HCT116 (cell line): ENCODE measurements around the gene ABCC10. TPM values are rescaled to one million over a fixed set of nuclear protein-coding genes. Genes with fewer than 3 reads are reported as not detected.
A peak's percentile ranks its signal among the peaks of the same experiment; 100 is the strongest.

Source experiments
- ATAC-seq: fragments of 200-7000 bp; cut with Tn5 transposase; 2 replicates; pipeline ENCODE4 v1.9.1; 2020; ENCODE audit warnings: mild to moderate bottlenecking, moderate library complexity
- BruUV-seq: library from RNA; stranded (reverse); fragments of 400-500 nt; replicated peaks from 2 replicates; lab custom pipeline; 2021; lab: Mats Ljungman, UMichigan
- CTCF ChIA-PET: fragments of 300-600 bp; sonication (Branson Sonifier 250); formaldehyde crosslinking; loops from one replicate; lab custom pipeline; 2021; ENCODE audit warnings: antibody characterized with exemption; lab: Charles Lee
- POLR2A ChIA-PET: fragments of 300-600, 350-600 bp; sonication (Branson Sonifier 250); formaldehyde crosslinking; loops from one replicate; lab custom pipeline; 2021; ENCODE audit warnings: antibody characterized with exemption; lab: Charles Lee
- RAD21 ChIA-PET, 2 experiments: fragments of 300-600 bp; sonication (Branson Sonifier 250); formaldehyde crosslinking; loops; one replicate each; lab custom pipeline; 2023; ENCODE audit warnings: low total read pairs in 2 of 2; ENCODE audit not compliant: uncharacterized antibody in 2 of 2, unreplicated experiment in 2 of 2, low non-redundant PET in 1 of 2; lab: Charles Lee
- DNase-seq: peaks from one replicate; pipeline ENCODE4 v3.0.0-alpha.2; 2010; ENCODE audit warnings: low read depth, low spot score
- H2AFZ ChIP-seq: fragments of 200-600 bp; shearing (Covaris generic), sonication (generic); 2 replicates; pipeline ENCODE4 v1.6.1; 2017; ENCODE audit warnings: low read depth, mixed run types, mixed read lengths, antibody characterized with exemption, low read length; ENCODE audit not compliant: poor library complexity, severe bottlenecking
- H3K27ac ChIP-seq: 2 replicates; pipeline ENCODE4 v1.5.1; 2012; ENCODE audit warnings: low read depth, low read length
- H3K27me3 ChIP-seq: fragments of 200-600 bp; sonication (generic); 2 replicates; pipeline ENCODE4 v1.6.1; 2016; ENCODE audit warnings: mixed run types, low read length, mixed read lengths; ENCODE audit not compliant: insufficient read depth
- H3K36me3 ChIP-seq, 2 experiments: fragments of 200-500 bp in 1 of 2; fragments of 200-600 bp in 1 of 2; sonication (Bioruptor generic) in 1 of 2; sonication (generic) in 1 of 2; 2 replicates each; pipeline versions ENCODE4 v1.5.1 to v1.6.1; 2014 to 2016; ENCODE audit warnings: low read length in 2 of 2, inconsistent platforms in 1 of 2, mixed read lengths in 1 of 2, mixed run types in 1 of 2; ENCODE audit not compliant: insufficient read depth in 2 of 2, control insufficient read depth in 1 of 2
- H3K4me1 ChIP-seq, 2 experiments: fragments of 200-600 bp in 1 of 2; sonication (generic) in 1 of 2; 2 replicates each; pipeline versions ENCODE4 v1.5.1 to v1.6.1; 2012 to 2017; ENCODE audit warnings: low read length in 2 of 2, inconsistent platforms in 1 of 2, mild to moderate bottlenecking in 1 of 2, mixed read lengths in 1 of 2, mixed run types in 1 of 2, moderate library complexity in 1 of 2; ENCODE audit not compliant: insufficient read depth in 2 of 2, control insufficient read depth in 1 of 2
- H3K4me2 ChIP-seq: fragments of 200-600 bp; sonication (generic); 2 replicates; pipeline ENCODE4 v1.6.1; 2017; ENCODE audit warnings: mixed run types, low read length, mixed read lengths
- H3K4me3 ChIP-seq, 2 experiments: fragments of 200-600 bp in 1 of 2; sonication (generic) in 1 of 2; replicated peaks in 1 of 2; 2 replicates each; pipeline ENCODE4 v1.5.1; 2011 to 2016; ENCODE audit warnings: low read length in 2 of 2, control low read depth in 1 of 2, low read depth in 1 of 2, mild to moderate bottlenecking in 1 of 2, mixed read lengths in 1 of 2, mixed run types in 1 of 2
- H3K79me2 ChIP-seq: fragments of 200-600 bp; sonication (generic); 2 replicates; pipeline ENCODE4 v1.6.1; 2017; ENCODE audit warnings: mild to moderate bottlenecking, mixed run types, low read length, moderate library complexity, mixed read lengths; ENCODE audit not compliant: insufficient read depth
- H3K9ac ChIP-seq: fragments of 200-600 bp; sonication (generic); 2 replicates; pipeline ENCODE4 v1.6.1; 2016; ENCODE audit warnings: low read length, mixed read lengths
- H3K9me2 ChIP-seq: fragments of 200-600 bp; sonication (generic), shearing (Covaris generic); 2 replicates; pipeline ENCODE4 v1.6.1; 2017; ENCODE audit warnings: mixed run types, mild to moderate bottlenecking, moderate library complexity; ENCODE audit not compliant: insufficient read depth
- H3K9me3 ChIP-seq, 2 experiments: fragments of 200-500 bp in 1 of 2; fragments of 200-600 bp in 1 of 2; sonication (Bioruptor generic) in 1 of 2; sonication (generic) in 1 of 2; 2 replicates each; pipeline ENCODE4 v1.6.1; 2014 to 2017; ENCODE audit warnings: low read length in 2 of 2, mixed read lengths in 2 of 2, inconsistent platforms in 1 of 2, low read depth in 1 of 2, mild to moderate bottlenecking in 1 of 2, mixed run types in 1 of 2, moderate library complexity in 1 of 2; ENCODE audit not compliant: control insufficient read depth in 1 of 2, insufficient read depth in 1 of 2
- H4K20me1 ChIP-seq: fragments of 200-600 bp; sonication (generic), shearing (Covaris generic); 2 replicates; pipeline ENCODE4 v1.6.1; 2017; ENCODE audit warnings: mixed run types, mild to moderate bottlenecking, moderate library complexity; ENCODE audit not compliant: insufficient read depth
- CTCF ChIP-seq, 3 experiments: fragments of 200-600 bp in 1 of 3; sonication (generic) in 1 of 3; IDR thresholded peaks in 2 of 3; conservative IDR thresholded peaks in 1 of 3; 2 replicates each; pipeline ENCODE4 v1.5.1; 2012 to 2017; ENCODE audit warnings: low read depth in 2 of 3, low read length in 2 of 3, antibody characterized with exemption in 1 of 3, borderline replicate concordance in 1 of 3, control low read depth in 1 of 3, mild to moderate bottlenecking in 1 of 3, mixed read lengths in 1 of 3, mixed run types in 1 of 3, moderate library complexity in 1 of 3; ENCODE audit not compliant: insufficient read depth in 1 of 3
- EGR1 ChIP-seq: IDR thresholded peaks from 2 replicates; pipeline ENCODE4 v1.6.1; 2012; ENCODE audit warnings: low read depth
- MAX ChIP-seq: IDR thresholded peaks from 2 replicates; pipeline ENCODE4 v1.6.1; 2012
- POLR2AphosphoS5 ChIP-seq: IDR thresholded peaks from 2 replicates; pipeline ENCODE4 v1.6.1; 2011; ENCODE audit warnings: mild to moderate bottlenecking, low read depth, low read length, moderate library complexity
- RAD21 ChIP-seq: IDR thresholded peaks from 2 replicates; pipeline ENCODE4 v1.6.1; 2012; ENCODE audit warnings: low read depth, mild to moderate bottlenecking
- intact Hi-C: fragments of 100-400 bp; cut with micrococcal nuclease; formaldehyde crosslinking; loops from 2 replicates; pipeline ENCODE4 v1.10.0; 2022
- total RNA-seq: library from RNA; stranded (reverse); gene quantifications from one replicate; pipeline ENCODE4 v1.2.1, GENCODE V29; 2021; ENCODE audit not compliant: unreplicated experiment

The ABCC10 gene
- total RNA-seq, 1 experiment from 2014 or later = 29.9 TPM

DNA sequence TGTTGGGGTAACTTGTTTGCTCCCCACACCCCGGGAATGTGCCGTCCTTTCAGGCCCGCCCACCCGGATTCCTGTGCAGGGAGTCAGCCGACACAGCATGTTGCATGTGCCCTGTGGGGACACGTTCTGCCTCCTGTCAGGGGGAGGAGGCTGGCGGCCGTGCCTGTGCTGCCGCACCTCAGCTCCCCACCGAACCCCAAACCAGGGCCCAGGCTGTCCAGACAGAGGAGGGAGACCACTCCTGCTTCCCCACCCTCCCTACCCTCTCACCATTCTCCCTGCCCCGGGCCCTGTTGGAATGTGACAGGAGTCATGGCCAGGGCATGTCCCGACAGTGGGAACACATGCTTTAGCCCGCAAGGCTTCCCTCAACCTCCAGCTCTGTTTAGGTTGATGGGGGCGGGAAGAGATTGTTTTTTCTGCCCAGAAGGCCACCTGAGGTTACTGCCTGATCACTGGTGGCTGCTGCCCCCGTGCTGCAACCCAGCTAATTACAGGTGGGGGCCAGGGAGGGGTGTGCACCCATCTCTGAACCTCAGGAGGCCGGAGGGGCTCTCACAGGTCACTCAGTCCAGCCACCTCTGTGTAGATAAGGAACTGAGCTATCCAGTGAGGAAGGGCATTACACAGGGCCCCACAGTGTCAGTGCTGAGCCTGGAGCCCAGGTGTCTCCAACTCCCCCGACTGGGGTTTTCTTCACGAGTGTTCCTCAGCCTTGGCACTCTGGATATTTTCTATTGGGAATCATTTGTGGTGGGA, 69.2 kb downstream of the ABCC10 start:
- TF ChIP-seq RAD21 = peak; percentile 89
- peak; percentile 53; the same call in 1 of the 2 replicates for TF ChIP-seq EGR1
- TF ChIP-seq POLR2AphosphoS5 = no peak
- peak; percentile 74 to 84 (median 83) for TF ChIP-seq CTCF (IDR thresholded peaks at IDR 0.05 in 2 of 3, conservative IDR thresholded peaks at IDR 0.05 in 1 of 3; ENCODE audit: borderline replicate concordance in 1 of 3, insufficient read depth in 1 of 3, low read depth in 2 of 3, low read length in 2 of 3)
- peak; percentile 84 for TF ChIP-seq MAX
- TF ChIP-seq, all 23 proteins: peak for 4
- ATAC-seq = peak; percentile 79
- Histone ChIP-seq H3K36me3 (peaks cover 4 to 38% of the 10 kb centered on the region in 2 experiments; a peak in 3 of 4 replicates), H3K79me2 (peaks cover 41% of the 10 kb centered on the region), H3K4me3 (peak overlapping the region; percentile 12 to 35; a peak in 3 of 4 replicates), H3K4me1 (peaks cover 27 to 49% of the 10 kb centered on the region in 2 experiments), H3K27me3 (no peaks in the 10 kb centered on the region), H3K9me3 (no peaks in the 10 kb centered on the region), H3K9me2 (no peaks in the 10 kb centered on the region), H3K9ac (peak overlapping the region; percentile 54), H3K4me2 (peak overlapping the region; percentile 76), H3K27ac (peak overlapping the region; percentile 57), H4K20me1 (no peaks in the 10 kb centered on the region), H2AFZ (no peak overlapping the region)
- no peak for DNase-seq
- RAD21 ChIA-PET = interaction anchor here (0.5 to 0.9 kb wide), 4 partner anchors 14 to 233 kb away, joined by 3 to 4 read pairs (median 3); partner anchors contain the start of gene LRRC73 (in 1 of the 2)
- no TSS peak for BruUV-seq
- POLR2A ChIA-PET = interaction anchor here (1.1 to 1.4 kb wide), 2 partner anchors 11 to 19 kb away, joined by 3 to 4 read pairs; partner anchors contain the start of gene TJAP1
- CTCF ChIA-PET = interaction anchor here (0.7 to 3.1 kb wide), 10 partner anchors 10 to 322 kb away, joined by 3 to 25 read pairs (median 5); partner anchors contain the start of genes DNPH1 and LRRC73
- intact Hi-C loops = loop anchor here (1.0 to 5.0 kb wide), 3 partner anchors 42 to 594 kb away; no protein-coding TSS in a partner anchor
